Stimulated activated CD4-positive, alpha-beta T cell treated with anti-CD3 and anti-CD28 coated beads, TNF-alpha, amount 100 ng/mL, for 24 hours (primary cell): ENCODE results near the gene COX19.
A peak's percentile ranks its signal among the peaks of the same experiment; 100 is the strongest.
"Not testable (repeated sequence)": the region's sequence is repeated elsewhere in the genome, so short reads cannot be mapped to it uniquely, and the experiment has no call there.

Experiments
- DNase-seq, 3 experiments: peaks; one replicate each; pipeline ENCODE4 v3.0.0-alpha.2; 2020; ENCODE audit warnings: low read depth in 3 of 3

The COX19 gene

GRCh38 chr7:1010226-1010625, 34.9 kb upstream of the COX19 start:
- no peak for DNase-seq

GRCh38 chr7:1009747-1010146, 34.4 kb upstream of the COX19 start:
- DNase-seq = no peak

DNA sequence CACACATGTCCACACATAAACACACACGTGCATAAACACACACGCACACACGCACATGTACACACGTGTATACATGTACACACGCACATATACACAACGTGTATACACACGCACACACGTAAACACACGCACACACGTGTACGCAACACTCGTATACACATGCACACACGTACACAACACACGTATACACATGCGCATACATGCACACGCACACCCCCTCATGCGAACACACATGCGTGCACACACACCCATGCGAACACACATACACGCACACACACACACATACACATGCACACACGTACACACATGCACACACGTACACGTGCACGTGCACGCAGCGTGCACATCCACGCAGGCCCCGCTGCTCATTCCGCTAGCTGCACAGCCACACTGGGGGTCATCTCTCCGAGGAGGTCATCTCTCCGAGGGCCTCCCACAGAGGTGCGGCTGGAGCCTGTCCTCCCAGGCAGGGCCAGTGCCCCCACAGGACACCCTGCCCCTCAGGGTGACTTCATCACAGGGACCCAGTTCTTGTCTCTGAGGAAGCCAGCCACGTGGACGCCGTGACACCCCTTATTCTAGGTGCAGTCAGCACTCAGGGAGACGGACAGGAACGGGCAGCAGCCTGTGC, 33.5 kb upstream of the COX19 start:
- DNase-seq = no peak

GRCh38 chr7:1007901-1008300, 32.6 kb upstream of the COX19 start:
- DNase-seq = no peak

DNA sequence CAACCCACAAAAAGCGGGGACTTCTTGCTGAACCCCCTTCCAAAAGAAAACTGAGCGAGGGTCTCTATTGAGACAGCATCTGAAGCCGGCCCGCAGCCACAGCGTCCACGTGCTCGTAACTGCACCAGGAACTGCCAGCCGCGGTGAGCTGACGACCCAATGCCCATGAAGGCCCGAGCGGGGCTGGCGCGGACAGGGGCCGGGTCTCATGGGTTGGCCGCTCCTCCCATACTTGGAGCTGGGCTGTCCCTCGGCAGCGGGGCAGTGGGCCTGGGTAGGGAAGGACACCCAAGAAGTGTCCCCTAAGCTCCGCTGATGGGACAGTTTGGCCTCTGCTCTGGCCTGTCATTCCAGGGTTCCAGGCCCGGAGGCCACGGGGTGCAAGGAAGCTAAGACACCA, 30.0 kb upstream of the COX19 start:
- DNase-seq = no peak

DNA sequence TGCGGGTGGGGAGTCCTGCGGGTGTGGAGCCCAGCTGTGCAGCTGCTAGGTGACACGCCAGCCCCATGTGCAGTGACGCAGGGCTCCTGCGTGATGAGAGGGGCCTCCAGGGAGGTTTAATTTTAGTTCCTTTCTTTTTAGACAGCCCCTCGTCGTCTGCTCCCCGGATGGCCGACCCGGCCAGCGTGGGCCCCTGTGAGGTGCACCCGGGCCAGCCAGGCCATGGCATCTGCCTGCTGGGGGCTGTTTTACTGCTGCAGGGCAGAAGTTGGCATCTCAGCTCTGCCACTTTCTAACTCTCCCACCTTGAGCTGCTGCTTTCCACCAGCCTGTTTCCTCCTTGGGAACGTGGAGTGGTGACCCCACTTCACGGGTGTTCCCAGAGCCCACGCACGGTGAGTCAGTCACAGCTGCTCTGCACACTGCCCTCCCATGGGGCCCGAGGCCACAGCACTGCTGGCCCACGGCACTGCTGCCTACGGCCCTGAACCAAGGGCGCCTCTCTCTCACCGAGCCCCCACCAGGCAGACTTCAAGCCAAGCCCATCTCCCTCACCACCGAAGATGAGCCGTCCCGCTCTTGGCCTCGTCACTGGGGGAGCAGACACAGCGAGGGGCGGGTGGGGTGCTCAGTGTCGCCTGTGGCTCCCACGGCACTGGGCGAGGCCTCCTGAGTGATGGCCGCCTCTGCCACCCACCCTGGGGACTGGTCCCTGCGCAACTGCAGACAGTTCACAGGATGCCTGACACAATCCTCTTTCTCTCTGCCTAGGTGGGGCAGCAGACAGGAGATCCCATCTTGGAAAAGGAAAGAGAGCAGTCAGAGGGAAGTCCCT, 28.9 kb upstream of the COX19 start:
- DNase-seq = no peak

- not testable (repeated sequence) for DNase-seq
Measured at GRCh38 chr7:1002445-1002844, 27.1 kb upstream of the COX19 start.

DNA sequence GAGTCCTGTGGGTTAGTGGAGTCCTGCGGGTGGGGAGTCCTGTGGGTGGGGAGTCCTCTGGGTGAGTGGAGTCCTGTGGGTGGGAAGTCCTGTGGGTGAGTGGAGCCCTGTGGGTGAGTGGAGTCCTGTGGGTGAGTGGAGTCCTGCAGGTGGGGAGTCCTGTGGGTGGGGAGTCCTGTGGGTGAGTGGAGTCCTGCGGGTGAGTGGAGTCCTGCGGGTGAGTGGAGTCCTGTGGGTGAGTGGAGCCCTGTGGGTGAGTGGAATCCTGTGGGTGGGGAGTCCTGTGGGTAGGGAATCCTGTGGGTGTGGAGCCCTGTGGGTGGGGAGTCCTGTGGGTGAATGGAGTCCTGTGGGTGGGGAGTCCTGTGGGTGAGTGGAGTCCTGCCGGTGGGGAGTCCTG, 26.7 kb upstream of the COX19 start:
- DNase-seq = not testable (repeated sequence)

DNA sequence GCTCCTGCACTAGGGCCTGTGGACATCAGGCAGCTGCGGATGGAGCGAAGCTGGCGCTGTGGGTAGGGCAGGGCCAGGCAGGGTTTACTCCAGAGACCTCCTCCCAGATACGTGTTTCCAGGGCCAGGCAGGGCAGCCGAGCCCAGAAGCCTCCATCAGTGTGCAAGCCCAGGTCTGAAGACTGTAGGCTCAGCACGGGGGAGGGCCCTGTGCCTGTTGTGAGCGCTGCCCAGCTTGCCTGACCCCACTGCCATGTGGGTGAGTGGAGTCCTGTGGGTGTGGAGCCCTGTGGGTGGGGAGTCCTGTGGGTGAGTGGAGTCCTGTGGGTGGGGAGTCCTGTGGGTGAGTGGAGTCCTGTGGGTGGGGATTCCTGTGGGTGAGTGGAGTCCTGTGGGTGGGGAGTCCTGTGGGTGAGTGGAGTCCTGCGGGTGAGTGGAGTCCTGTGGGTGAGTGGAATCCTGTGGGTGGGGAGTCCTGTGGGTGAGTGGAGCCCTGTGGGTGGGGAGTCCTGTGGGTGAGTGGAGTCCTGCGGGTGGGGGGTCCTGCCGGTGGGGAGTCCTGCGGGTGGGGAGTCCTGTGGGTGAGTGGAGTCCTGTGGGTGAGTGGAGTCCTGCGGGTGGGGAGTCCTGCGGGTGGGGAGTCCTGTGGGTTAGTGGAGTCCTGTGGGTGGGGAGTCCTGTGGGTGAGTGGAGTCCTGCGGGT, 25.9 kb upstream of the COX19 start:
- not testable (repeated sequence) for DNase-seq

DNA sequence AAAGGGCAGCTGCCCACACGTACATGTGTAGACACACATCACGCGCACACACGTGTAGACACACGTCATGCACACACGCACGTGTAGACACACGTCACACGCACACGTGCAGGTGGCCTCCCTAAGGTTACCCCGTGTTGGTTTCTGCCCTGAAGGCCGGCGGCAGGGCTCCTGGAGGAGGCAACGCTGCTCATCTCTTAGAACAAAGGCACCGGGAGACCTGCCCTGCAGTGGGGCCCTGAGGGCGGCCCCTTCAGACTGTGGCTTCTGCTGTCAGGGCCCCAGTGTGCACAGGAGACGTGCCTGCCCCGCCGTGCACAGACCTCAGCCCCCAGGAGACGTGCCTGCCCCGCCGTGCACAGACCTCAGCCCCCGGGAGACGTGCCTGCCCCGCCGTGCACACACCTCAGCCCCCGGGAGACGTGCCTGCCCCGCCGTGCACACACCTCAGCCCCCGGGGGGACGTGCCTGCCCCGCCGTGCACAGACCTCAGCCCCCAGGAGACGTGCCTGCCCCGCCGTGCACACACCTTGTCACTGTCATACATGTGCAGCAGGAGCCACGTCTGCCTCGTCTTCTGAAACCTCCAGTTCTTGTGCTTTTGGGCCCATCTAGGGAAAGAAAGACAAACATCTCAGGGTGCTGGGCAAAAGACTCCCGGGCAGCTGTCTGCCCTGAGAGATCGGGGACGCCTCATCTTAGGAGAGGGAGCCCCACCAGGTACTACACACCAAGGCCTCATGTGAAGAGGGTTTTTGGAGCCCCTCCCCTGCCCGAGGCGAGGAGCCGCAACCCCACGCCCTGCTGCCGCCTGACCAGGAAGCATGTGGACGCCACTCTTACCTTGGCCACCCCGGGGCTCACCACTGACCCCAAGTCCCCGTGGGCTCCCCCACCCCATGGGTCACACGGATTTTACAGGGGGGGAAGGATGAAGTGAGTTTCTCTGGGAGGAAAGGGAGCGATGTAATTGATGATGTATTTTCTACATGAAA, 24.9 kb upstream of the COX19 start:
- DNase-seq = no peak

DNA sequence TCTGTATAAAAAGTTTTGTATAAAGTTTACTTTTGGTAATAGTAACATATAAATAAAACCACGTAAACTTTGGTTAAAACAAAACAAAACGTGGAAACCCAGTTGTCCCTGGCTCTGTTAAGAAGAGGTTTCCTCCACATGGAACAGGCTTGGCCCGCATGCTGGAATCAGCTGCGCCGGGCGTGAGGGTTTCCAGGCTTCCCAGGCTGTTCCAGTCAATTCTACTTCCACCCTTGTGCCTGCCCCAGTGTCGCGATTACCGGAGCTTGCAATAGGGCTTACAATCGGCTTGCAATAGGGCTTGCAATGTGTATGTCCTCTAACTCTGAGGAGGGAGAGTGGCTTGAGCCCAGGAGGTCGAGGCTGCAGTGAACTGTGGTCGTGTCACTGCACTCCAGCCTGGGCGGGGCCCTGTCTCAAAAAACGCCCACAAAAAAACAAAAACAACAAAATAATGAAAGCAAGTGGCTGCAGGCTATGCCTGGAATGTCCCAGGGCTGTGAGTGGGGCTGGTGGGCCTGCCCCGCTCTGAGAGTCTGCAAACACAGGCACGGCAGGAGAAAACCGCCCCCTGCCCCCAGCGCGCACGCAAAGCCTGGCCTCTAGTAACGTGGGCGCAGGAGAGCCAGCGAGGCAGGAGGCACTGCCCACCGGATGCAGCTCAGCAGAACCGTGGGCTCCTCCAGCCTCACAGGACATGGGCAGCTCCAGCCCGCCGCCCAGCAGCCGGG, 24.0 kb upstream of the COX19 start:
- no peak for DNase-seq

GRCh38 chr7:997404-998395, 22.4 kb upstream of the COX19 start:
- DNase-seq = no peak

DNA sequence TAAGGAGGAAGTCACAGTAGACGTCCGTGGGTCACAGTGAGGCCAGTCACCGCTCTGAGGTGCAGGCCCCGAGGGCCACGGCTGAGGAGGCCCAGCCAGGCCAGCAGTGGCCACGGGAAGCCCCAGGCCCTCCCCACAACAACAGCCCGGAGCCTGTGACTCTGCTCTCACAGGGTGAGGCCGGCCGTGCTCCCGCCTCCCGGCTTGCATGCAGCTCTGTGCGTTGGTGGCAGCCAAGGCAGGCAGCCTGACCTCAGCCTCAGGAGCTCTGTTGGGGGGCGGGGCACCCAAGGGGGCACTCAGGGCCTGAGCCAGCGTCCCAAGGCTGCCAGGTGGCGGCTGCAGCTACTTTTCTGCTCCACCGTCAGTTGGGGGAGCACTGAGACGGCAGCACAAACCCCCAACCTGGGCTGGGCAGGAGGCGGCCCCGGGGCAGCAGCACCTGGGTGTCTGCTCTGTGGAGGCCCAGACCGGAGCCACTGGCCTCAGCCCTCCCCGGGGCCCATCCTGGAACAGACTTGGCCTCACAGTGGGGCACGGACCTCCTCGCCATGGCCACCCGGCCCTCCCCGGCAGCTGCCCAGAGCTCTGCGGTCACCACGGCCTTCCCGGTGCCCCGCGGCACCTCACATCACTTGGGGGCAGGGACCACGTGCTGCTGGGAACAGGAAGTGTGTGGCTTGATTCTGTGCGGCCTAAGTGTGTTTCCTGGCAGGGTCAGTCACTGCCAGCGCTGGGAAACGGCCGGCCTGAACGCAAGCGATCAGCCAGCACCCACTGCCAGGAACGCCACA, 20.9 kb upstream of the COX19 start:
- no peak for DNase-seq

GRCh38 chr7:995571-995970, 20.2 kb upstream of the COX19 start:
- DNase-seq = no peak

DNA sequence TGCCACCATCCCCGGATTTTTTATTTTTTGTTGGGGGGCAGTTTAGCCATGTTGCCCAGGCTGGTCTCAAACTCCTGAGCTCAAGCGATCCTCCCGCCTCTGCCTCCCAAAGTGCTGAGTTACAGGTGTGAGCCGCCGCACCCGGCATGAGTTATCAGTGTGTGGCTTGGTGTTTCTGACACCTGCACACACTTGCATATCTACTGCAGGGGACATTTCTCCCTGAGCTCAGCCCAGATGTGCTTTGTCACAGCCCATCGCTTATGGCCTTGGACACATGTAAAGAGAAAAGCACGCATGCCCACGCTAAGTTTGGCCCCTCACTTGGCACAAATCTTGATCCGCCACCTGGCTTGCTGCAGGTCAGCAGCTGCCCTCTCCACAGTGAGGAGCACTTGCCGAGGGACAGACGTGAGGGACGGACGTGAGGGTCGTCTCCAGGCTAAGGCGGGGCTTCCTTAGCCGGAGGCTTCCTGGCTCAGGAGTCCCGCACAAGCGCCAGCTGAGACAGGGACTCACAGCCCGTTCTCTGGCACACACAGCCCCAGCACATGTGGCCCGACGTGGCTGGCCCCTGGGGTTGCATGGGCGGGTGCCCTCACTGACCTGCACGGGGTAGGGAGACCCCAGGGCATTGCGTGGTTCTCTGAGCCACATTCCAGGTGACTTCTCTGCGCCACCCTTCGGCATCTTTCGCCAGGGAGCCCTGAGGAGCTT, 19.4 kb upstream of the COX19 start:
- DNase-seq = no peak

- DNase-seq = peak; percentile 83 to 95 (median 91)
Measured at GRCh38 chr7:992709-993607, 17.6 kb upstream of the COX19 start.
